GM18499 (cell line): Measurements from ENCODE around the gene GDPD5.

ENCODE experiments used
- ATAC-seq: cut with Tn5 transposase; IDR thresholded peaks from one replicate; pipeline ENCODE4 v1.9.1; 2021; ENCODE audit warnings: moderate number of reproducible peaks; ENCODE audit not compliant: insufficient read depth, unreplicated experiment

Gene GDPD5

DNA sequence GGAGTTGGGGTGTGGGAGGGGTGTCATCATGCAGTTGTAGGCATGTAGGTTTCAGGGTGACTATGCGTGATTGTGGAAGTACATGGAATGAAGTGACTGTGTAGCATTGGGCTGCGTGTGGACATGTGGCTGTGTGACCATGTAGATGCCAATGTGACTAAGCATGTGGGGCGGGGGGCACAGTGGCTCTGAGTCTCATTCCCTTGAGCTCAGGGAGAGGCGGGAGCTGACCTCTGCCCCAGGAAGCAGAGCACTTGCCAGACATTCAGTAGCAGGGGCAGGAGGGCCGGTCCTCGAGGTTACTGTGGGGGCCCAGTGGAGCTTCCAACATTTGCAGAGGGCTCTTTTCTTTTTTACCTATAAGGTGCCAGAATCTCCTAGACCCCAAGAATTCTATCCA lies 92.3 kb downstream of the GDPD5 start:
- ATAC-seq = no peak

DNA sequence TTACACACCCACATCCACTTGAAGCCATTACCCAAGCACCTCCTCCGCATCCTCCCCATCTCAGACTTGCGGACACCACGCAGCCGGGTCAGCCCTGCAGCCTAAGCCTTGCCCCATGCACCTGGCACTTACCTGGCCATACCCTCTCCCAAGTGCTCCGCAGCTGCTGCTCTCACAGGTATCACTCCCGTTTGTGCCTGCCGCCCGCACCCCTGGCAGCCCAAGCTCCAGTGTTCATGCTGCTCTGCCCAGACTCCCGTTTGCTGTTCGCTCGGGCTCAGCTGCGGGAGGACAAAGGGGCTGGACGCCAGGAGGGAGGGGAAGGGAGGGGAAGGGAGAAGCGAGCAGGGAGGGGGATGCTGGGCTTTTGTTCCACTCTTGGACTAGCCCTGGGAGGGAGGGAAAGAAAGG lies 92.8 kb downstream of the GDPD5 start, which contains the start of gene KLHL35:
KLHL35 (minus strand) TSS at position 293 of the 411 bp plus-strand sequence. CDS start 2,574 bp downstream, outside the sequence.
- ATAC-seq = no peak

DNA sequence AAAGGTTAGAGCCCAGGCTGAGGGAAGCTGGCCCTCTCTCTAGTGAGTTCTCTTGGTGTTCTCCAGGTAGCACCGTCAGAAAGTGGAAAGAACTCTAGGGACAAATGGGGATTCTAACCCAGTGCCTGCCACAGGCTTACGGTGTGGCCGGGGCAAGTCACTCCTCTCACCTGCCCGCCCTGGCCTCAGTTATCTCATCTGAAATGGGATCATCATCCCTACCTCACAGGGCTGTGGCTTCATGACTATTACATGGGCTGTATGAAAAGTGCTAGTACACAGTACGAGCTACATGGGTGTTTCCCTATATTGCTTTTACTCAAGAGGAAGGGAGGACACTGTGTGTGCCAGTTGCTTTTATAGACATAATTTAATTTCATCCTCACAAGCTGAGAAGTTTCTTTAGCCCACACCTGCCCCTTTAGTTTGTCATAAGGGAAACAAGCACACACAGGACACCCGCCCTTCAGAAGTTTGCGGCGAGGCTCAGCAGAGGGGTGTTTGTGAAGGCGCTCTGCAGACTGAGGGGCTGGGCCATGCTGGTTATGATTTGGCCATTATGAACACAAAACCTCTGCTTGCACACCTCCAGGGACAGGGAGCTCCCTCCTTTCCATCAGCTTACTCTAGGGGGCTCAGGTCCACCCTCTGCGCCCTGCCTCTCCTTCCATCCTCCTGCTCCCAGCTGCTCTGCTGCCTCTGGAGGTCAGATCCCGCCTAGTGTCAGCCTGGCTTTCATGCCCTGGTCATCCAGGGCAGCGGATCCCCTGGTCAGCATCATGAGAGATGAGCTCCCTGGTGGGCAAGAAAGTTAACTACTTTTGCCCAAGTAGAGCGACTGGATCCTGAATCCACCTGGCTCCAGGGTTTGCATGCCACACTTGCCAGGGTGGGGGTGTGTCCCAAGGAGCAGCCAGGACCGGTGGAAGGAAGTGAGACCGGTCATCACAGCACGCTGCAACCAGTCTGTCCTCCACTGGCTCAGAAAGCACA lies 93.9 kb downstream of the GDPD5 start:
- no peak for ATAC-seq

DNA sequence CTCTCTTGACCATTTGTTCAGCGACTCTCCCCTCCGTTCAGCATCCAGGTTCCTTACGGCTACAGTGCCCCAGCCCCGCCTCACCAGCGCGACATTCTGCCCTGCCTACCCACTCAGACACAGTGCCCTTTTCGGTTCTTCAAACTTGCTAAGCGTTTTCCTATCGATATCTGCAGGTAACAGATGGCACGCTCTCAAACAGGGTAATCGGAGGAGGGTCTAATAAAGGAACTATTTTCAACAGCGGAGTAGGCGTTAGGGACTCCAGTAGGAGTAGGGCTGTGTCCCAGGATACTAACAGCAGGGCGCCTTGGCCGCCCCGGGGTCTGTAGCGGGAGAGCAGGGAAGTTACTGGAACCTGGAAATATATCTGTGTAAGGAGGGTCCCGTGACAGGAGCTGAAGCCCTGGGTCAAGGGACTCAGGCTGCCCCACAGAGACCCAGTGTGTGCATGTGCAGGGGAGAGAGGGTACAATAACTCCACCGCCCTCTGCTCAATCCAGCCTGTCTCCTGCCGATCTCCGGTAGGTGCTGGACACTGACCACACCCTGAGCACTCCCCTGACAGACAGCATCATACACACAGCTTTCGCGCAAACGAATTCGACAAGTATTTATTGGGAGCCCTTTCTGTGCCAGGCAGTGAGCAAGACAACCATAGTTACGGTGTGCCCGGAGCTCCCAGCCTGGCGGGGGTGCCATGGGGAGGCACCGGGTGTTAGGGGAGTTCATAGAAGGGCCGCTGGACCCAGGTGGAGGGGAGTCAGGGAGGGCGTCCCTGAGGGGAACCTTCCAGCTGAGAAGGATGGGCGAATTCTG lies 94.8 kb downstream of the GDPD5 start:
- ATAC-seq = no peak

DNA sequence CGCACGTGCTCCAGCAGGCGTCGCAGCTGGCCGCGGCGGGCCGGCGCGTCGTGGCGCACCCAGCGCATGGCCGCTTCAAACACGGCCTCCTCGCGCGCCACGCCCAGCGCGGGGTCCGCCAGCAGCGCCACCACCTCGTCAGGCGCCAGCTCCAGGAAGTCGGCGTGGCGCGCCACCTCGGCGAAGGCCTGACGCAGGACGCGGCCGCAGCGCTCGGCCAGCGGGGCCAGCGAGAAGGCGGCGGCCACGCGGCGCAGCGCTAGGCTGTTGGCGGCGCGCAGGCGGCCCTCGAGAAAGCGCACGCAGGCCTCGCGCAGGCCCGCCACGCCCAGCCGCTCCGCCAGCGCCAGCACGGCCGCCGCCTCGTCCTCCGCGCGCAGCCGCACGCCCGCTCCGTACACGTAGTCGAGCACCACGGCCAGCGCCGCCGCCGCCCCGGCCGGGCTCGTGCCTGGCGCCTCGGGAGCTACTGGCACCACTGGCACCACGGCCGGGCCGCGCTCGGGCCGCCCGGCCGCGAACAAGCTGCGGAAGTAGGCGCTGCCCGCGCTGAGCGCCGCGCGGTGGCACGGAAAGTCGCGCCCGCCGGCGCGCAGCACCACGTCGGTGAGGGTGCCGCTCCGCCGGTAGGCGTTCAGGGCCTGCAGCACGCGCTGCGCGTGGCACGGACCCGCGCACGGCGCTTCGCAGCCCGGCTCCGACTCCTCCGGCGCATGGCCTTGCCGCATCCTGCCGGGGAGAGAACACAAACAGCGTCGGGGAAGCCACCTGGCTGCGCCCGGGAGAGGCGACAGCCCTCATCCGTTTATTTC lies 95.6 kb downstream of the GDPD5 start:
- no peak for ATAC-seq

DNA sequence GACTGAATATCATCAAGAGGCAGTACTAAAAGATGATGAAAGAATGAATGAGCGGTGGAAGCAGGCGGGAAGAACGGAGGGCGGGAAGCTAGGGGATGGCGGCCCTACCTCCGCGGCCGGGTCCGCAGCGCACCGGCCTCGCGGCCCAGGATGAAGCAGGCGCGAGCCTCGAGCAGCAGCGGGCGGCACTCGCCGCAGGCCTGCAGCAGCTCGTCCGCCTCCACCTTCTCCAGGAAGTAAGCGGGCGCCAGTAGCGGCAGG lies 96.2 kb downstream of the GDPD5 start:
- ATAC-seq = no peak

DNA sequence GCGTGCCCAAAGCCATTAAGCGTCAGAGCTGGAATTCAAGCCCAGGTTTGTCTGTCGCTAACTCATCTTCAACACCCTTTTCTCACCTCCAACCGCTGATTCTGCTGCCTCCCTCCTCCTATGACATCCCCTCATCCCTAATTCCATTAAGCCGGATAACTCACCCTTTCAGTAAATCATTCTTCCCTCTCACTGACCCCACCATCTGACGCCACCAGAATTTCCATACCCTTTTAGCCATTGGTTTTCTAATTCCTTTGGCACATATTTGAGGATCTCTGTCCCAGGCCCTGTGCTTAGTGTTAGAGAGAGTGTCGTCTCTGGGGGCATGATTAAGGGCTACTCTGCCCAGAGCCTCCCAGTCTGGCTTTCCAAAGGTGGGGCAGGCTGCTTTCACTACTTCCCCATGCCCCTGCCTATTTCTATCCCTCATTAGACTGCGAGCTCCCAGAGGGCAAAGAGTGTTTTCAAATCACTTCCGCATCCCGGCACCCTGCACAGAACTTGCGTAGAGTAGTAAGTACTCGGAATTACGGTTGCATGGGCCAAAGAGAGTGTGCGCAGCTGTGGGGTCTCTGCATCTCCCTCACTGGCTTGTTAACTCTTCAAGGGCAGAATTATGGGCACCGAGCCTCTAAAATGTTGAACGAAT lies 96.6 kb downstream of the GDPD5 start:
- no peak for ATAC-seq

DNA sequence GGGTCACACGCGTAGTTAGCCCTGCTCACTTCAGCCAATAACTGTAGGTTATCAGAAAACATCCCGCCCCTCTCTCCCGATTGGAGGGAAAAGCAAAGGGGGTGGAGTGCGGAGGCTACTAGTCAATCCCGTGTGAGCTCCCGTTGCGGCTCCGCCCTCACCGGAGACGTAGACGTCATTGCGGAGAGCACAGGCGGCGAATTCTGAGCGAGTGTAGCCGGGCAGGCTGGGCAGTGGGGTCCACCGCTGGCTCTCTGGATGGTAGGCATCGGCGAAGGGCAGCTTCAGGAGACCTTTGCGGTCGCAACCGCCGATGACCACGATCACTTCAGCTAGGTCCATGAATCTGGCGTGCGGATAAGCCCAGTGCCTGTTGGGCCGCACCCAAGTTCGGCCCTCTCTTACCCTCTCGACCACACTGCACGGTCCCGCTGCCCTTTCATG lies 97.4 kb downstream of the GDPD5 start:
- ATAC-seq = no peak

DNA sequence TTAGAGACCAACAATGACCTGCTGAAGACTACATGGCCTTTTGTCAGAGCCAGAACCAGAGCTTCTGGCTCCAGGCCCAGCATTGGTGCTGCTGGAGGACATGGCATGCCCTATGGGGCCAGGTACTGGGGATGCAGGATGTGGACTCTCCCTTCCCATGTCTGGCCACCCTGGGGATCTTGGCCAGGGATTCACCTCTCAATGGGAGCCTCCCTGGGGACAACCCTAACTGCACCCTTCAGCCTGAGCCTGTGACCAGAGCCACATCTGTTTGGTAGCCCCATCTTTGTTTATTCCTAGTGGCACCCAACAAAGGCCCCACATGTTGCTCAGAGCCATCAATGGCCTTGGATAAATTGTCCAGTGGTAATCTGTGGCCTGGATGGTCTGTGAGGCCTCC lies 98.6 kb downstream of the GDPD5 start:
- ATAC-seq = no peak

DNA sequence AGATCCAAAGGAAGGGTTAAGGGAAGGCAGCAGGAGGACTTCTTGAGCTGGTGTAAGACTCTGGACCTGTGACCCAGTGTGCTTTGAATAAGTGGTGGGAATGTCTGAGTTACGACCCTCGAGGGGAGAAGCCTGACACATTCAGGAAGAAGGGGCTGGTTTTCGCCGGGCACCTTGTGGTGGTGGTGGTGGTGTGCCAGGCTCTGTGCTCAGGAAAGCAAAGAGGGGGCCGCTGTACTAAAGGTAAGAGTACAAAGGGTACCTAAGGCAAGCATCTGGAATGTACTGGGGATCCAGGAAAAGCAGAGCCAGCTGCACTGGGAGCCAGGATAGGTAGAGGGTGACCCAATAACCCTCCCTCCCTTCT lies 99.0 kb downstream of the GDPD5 start:
- no peak for ATAC-seq

DNA sequence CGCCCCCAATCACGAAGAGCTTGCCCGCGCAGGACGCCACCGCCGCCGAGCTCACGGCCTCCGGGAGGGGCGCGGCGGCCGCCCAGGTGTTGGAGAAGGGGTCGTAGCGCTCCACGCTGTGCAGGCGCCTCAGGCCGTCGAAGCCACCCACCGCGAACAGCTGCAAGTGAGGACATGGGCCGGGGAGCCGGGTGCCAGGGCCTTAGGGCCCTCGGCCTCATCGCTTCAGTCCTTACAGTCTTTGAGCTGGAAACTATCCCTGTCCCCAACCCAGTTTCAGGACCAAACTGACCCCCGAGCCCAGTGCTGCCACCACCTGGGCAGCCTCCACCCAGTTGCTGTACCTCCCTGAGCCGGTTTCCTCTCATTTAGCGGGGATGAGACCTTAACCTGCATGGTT lies 100.3 kb downstream of the GDPD5 start:
- no peak for ATAC-seq

DNA sequence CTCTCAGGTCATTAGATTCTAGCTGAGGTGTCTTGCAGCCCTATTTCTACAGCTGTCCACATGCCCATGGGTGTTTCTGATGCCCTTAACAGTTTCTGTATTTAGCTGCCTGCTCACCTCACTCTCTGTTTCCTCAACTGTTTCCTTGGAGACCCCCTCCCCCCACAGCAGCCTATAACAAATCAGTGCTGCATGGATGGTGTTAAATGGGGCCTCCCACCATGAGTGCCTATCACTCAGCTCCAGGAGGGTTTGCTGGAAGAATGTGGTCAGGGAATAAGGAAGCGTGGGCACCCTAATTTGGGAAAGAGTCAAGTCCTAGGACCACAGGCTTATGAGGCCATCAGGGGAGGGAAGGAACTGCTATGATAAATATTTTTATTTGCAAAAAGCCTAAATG lies 101.3 kb downstream of the GDPD5 start:
- no peak for ATAC-seq

DNA sequence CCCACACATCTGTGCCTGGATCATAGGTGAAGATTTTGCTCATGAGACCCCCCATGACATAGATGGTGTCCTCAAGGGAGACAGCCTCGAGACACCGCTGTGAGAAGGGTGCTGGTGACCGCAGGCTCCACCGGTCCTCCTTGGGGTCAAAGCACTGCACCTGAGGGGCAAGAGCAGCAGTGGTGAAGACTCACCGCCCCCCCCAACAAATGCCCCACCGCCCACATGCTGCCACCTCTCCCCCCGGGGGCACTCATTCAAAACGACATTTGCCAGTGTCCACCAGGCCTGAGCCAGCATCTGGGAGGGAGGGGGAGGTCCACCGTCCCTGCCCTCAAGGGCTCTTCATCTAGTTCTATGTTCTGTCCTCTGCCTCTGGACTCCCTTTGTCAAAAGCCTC lies 102.0 kb downstream of the GDPD5 start:
- ATAC-seq = no peak

DNA sequence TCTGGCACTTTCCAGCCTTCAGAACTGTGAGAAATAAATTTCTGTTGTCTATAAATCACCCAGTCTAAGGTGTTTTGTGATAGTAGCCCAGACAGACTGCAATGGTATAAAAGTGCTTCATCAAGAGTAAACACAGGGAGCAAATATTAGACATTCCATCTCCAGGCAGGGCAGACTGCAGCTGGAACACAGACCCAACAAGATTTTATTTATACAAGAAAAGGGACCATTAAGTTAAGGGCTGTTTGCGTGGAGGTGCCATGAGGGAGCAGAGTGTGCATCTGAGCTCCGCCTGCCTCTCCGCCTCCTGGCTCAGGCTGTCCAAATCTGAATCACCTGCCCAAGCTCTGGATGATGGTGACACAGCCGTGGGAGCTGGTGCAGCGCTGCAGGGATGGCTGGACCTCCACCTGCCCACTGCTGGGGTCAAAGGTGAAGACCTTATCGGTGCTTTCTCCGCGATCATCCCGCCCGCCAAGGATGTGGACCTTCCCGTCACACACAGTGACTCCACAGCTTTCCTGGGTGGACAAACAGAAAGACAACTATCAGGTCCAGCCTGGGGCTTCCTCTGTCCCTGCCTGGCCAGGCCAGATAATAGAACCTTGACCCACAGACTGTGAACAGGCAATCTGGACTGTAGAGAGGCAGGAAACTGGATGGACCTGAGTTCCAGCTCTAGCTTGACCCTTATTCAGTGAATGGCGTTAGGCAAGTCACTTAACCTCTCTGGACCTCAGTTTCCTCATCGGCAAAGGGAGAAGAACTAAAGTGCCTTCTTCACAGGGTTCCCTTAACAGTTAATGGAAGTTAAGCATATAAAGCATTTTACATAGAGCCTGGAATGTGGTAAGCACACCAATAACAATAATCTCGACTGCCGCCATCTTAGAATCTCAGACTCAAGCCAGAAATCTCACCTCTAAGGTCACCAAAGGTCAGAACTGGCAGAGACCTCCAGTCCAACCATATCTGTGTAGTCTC lies 103.2 kb downstream of the GDPD5 start:
- no peak for ATAC-seq

DNA sequence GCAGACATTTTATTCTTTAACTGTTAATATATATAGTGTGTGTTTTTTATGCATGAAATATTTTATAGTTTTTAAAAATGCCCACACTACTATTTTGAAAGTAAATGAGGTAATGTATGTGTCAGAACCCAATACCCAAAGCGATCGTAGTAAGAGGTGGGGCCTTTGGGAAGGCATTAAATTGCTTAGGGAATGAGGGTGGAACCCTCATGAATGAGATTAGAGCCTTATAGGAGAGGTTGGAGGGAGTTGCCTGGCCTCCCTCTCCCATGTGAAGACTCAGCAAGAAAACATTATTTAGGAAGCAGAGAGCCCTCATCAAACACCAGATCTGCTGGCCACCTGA lies 103.9 kb downstream of the GDPD5 start:
- ATAC-seq = no peak

DNA sequence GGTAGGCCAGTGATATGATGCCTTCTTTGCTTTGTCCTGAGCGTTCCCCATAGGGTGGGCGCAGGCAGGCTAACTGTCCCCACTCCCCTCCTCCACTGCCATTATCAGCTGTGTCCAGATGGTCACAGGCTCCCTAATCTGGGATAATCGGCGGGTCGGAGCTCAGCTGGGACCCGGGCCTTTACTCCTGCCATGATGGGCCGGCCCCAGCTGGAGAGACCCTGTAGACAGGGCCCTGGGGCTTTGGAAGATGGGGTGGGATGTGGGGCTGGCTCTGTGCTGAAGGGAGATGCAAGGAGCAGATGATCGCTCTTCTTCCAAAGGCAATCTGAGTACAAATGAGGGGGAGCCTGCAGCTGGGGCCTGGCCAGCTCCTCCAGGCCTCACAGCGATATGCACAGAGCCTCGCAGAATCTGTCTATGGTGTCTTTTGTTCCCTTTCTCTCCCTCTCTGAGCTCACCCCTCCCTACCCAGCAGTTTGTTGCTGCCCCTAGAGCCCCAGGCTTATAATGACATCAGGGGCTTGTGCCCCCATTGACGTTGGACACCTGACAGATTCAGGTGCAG lies 104.6 kb downstream of the GDPD5 start:
- ATAC-seq = no peak

DNA sequence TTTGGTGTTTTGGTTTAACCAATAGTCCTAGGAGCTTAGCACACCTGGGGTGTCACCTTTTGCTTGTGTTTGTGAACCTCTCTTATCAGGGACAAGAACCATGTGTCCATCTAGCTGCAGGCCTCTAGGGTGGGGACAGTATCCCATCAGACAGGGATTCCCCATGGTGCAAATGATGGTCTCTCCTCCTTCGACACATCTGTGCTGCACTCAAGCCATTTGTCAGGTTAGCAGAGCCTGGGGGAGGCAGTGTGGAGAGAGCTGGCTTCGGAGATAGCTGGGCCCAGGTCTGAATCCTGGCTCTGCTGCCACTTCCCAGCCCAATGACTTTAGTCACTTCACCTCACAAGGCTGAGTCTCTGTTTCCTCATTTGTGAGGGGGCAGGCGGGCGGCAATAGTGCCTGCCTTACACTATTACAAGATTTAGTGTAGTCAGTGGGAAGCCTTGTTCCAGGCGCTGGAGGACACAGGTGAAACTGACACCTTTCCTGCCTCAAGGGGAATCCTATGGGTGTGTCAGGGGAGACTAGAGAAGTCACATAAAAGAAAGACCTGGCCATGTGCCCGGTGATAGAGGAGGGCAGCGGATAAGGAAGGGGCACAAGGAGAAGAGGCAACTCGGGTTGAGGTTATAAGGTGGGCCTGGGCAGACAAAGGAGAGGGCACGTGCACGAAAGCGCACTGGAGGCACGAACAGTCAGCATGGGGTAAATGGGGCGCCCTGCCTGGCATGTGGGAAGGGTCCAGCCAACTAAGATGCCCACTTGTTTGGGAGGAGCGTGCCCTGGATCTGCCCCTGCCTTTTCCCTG lies 105.3 kb downstream of the GDPD5 start:
- ATAC-seq = no peak

DNA sequence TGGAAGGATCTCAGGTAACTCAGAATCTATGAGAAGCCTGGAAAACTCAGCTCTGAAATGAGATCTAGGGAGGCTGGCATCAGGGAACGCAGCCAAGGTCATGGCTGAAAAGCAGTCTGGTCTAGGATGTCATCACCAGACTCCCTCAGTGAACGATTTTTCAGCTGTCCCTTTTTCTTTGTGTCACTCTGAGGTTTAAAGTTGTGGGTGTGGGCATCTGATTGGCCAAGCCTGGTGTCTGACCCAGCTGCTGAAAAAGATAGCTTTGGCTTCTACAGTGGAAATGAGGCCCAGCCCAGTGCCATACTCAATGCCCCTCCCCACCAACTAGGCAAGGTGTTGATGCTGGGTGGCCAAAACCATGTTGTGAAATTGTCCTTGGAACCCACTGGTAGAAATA lies 111.9 kb downstream of the GDPD5 start:
- no peak for ATAC-seq
